Measurements from ENCODE around the gene CCDC106.

Gene CCDC106

GRCh38 chr19:55624109-55625003 is 23.7 kb upstream of the CCDC106 start, which contains the start of gene ZNF784:
TSS of gene ZNF784 (minus strand) at chr19:55624566. CDS start at chr19:55624561, 5 bp downstream.
- no peak for TF ChIP-seq ZFX (IDR thresholded peaks at IDR 0.05)
- TF ChIP-seq CTCF (conservative IDR thresholded peaks at IDR 0.05), result no peak
- H3K27ac ChIP-seq, result peak within 1 kb of the TSS; percentile 72

- H3K27ac ChIP-seq, result peak overlapping the region; percentile 72
- TF ChIP-seq CTCF (conservative IDR thresholded peaks at IDR 0.05) (no peak), ZFX (IDR thresholded peaks at IDR 0.05) (no peak)
Measured at GRCh38 chr19:55625004-55625326, 23.0 kb upstream of the CCDC106 start.

GRCh38 chr19:55626350-55626749 is 21.7 kb upstream of the CCDC106 start:
- H3K27ac ChIP-seq, result no peak overlapping the region
- TF ChIP-seq CTCF (conservative IDR thresholded peaks at IDR 0.05) (no peak), ZFX (IDR thresholded peaks at IDR 0.05) (no peak)

- no peak overlapping the region for H3K27ac ChIP-seq
- TF ChIP-seq ZFX (IDR thresholded peaks at IDR 0.05) (no peak), CTCF (conservative IDR thresholded peaks at IDR 0.05) (peak; percentile 86)
Measured at GRCh38 chr19:55632463-55632834, 15.6 kb upstream of the CCDC106 start.

- no peak overlapping the region for H3K27ac ChIP-seq
- TF ChIP-seq CTCF (conservative IDR thresholded peaks at IDR 0.05), result no peak
Measured at GRCh38 chr19:55633861-55634260, 14.2 kb upstream of the CCDC106 start.

GRCh38 chr19:55635334-55635717 is 12.7 kb upstream of the CCDC106 start:
- peak overlapping the region; percentile 90 for H3K27ac ChIP-seq
- TF ChIP-seq ZFX (IDR thresholded peaks at IDR 0.05), result no peak
- no peak for TF ChIP-seq CTCF (conservative IDR thresholded peaks at IDR 0.05)

GRCh38 chr19:55635856-55636440 is 12.1 kb upstream of the CCDC106 start:
- TF ChIP-seq ZFX (IDR thresholded peaks at IDR 0.05), result no peak
- TF ChIP-seq CTCF (conservative IDR thresholded peaks at IDR 0.05), result no peak
- peak overlapping the region; percentile 90 for H3K27ac ChIP-seq

All from C4-2B (cell line).